GM21576 (cell line): ENCODE results near the gene PLEKHH1.

Source experiments
- ATAC-seq: cut with Tn5 transposase; IDR thresholded peaks from one replicate; pipeline ENCODE4 v1.9.1; 2021; ENCODE audit warnings: mild to moderate bottlenecking, moderate library complexity; ENCODE audit not compliant: unreplicated experiment

Gene PLEKHH1

DNA sequence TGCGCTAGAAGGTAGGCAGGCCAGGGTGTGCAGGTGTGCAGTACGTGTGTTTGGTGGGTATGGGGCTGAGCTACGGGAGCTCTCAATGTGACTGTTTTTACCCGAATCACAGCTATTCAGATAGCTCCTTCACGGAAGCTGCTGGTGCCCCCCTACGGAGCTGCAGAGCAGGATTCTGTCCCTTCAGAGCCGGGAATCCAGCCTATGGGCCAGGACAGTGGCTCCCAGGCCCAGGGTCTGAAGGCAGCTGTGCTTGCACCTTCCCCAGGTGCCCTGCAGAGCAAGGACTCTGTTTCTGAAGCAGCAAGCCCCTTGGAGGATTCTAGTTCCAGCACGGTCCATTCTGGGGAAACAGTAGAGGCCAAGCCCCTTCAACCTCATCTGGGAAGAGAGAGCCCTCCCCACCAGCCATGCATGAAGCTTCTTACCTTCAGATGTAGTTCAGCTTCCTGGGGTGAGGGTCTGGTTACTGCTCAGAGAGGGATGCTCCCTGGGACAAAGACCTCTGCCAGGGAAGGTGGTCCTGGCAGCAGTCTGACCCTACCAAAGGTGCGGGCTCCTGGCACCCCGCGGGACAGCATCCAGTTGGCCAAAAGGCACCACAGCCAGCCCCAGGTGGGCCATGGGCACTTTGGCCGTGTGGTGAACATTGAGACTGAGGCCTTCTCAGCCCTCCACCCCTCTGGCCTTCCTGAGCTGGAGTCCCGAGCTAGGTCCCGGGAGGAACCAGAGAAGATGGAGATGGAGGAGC is 29.1 kb downstream of the PLEKHH1 start:
- ATAC-seq = no peak

GRCh38 chr14:67562776-67563150 is 29.7 kb downstream of the PLEKHH1 start:
- no peak for ATAC-seq

GRCh38 chr14:67564236-67564635 is 31.1 kb downstream of the PLEKHH1 start:
- ATAC-seq = no peak

GRCh38 chr14:67566908-67567307 is 33.8 kb downstream of the PLEKHH1 start:
- no peak for ATAC-seq

DNA sequence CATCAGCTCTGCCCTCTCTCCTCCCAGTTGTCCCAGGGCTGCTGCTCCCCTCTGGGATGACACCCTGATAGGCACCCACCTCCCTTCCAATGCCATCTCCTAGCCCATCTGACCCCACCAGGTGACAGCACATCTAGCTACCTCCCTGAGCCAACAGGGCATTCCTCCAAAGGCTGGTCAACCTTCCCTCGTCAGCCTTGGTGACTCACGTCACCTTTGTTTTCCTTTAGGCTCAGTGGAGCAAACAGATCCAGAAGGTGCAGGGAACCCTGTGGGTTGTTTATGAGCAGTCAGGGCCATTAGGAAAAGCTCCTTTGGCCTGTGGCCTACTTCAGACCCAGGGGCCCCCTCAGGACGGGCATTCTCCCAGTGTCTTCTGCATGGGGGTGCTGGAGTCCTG is 34.6 kb downstream of the PLEKHH1 start:
- no peak for ATAC-seq

DNA sequence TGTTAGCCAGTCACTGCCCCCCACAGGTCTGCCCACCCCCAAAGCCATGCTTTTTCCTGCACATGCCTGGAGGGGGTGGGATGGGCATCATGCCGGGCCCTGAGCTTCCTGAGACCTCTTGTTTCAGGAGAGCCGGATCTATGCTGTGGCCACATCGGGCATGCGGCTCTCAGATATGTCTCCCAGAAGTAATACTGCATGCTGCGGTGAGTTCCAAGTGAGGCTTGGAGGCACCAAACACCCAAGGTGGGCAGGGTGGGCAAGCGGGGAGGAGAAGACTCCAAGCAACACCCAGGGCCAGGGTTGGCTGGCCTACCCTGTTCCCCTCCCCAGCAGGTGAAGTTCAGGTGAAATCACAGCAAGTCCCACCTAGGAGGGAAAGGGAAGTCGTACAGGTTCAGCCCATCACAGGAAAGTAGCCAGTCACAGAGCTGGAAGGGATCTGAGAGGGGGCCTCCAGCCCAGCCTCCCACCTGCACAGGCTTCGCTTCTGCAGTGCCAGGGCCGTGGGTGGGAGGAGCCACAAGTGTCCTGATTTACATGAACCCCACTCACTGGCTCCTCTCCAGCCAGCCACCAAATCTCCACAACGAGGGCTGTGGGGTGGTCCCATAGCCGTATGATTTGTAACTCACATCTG is 36.0 kb downstream of the PLEKHH1 start:
- ATAC-seq = no peak

DNA sequence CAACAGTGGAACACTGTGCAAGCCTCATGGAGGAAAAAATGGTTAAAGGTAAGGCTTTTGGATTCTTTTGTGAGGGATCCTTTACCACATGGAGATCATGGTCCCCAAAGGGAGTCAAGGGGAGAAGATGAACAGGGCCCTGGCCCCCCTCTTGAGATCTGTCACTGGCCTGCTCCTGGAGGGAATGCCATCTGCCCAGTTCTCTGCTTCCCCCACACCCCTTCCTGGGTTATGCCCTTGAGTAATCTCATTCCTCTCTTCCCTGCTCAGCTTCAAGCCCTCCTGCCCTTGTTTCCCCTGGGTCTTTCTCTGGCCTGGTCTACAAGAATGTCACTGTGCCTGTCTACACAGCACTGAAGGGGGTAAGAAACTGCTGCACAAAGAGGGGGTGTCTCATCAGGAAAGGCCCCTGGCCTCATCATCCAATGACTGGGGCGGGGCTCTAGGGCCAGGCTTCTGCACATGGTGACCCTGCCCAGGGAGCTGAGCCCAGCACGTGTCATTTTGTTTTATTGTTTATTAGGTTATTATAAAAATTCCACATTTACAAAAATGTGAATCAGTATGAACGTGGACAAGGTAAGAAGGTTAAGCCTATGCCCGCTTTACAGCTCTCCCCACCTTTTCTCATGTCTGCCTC is 36.7 kb downstream of the PLEKHH1 start:
- no peak for ATAC-seq

GRCh38 chr14:67570453-67570852 is 37.4 kb downstream of the PLEKHH1 start:
- ATAC-seq = no peak

- ATAC-seq = no peak
Observed at GRCh38 chr14:67571275-67571990, 38.3 kb downstream of the PLEKHH1 start.

DNA sequence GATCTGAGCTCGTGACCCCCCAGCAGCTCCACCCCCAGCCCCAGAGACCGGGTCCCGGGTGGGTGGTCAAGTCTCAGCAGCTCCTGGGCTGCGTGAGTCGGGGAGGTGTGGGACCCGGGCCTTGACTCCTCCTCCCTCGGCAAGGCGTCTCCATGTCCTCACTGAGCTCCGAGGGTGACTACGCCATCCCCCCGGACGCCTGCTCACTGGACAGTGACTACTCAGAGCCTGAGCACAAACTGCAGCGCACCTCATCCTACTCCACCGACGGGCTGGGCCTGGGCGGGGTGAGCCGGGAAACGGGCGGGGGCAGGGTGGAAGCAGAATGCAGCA is 38.9 kb downstream of the PLEKHH1 start:
- no peak for ATAC-seq

GRCh38 chr14:67572608-67573007 is 39.5 kb downstream of the PLEKHH1 start:
- no peak for ATAC-seq

DNA sequence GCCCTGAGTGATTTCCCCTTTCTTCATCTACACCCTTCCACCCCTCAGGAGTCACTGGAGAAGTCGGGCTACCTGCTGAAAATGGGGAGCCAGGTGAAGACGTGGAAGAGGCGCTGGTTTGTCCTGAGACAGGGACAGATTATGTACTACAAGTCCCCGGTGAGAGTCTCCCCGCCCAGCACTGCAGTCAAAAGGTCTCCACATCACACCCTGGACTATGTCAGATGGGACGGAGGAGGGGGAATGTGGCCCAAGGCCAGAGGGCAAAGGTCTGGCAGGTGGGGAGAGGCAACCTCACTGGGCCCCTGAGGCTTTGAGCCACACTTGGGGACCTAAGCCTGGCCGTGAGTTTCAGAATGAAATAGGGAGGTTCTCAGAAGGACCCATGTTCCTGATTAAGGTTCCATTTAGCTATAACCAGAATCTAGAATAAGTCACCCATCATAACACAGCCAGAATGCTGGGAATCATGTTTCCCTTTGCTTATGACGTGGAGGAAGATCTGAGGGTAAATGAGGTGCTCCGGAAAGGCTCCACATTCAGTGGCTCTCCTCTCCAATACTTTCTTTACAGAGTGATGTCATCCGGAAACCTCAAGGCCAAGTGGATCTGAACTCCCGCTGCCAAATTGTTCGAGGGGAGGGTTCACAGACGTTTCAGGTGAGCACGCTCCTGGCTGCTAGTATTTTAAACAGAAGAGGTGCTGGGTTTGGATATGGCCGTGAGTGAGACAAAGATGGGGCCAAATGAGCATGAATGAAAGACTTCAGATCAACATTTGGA is 40.3 kb downstream of the PLEKHH1 start:
- no peak for ATAC-seq

- no peak for ATAC-seq
Observed at GRCh38 chr14:67574156-67574555, 41.1 kb downstream of the PLEKHH1 start.

GRCh38 chr14:67574806-67575205 is 41.7 kb downstream of the PLEKHH1 start:
- no peak for ATAC-seq

DNA sequence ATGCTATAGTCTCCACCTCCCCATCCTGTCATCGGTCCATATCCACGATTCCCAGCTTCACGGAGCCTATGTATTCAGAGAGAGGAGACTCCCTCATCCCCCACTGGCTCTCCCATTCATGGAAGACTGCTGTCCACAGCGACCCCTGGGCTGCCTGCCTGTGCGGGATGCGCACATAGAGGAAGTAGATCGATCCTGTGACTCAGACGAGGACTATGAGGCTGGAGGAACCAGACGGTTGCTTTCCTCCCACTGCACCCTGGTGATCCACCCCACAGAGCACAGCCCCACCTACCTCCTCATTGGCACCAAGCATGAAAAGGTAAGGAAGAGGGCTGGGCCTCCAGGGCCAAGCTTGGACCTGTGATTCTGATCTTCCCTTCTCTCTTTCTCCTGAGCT is 42.6 kb downstream of the PLEKHH1 start:
- no peak for ATAC-seq

- no peak for ATAC-seq
Observed at GRCh38 chr14:67576216-67576955, 43.3 kb downstream of the PLEKHH1 start.

- ATAC-seq = no peak
Observed at GRCh38 chr14:67577181-67577808, 44.2 kb downstream of the PLEKHH1 start.

DNA sequence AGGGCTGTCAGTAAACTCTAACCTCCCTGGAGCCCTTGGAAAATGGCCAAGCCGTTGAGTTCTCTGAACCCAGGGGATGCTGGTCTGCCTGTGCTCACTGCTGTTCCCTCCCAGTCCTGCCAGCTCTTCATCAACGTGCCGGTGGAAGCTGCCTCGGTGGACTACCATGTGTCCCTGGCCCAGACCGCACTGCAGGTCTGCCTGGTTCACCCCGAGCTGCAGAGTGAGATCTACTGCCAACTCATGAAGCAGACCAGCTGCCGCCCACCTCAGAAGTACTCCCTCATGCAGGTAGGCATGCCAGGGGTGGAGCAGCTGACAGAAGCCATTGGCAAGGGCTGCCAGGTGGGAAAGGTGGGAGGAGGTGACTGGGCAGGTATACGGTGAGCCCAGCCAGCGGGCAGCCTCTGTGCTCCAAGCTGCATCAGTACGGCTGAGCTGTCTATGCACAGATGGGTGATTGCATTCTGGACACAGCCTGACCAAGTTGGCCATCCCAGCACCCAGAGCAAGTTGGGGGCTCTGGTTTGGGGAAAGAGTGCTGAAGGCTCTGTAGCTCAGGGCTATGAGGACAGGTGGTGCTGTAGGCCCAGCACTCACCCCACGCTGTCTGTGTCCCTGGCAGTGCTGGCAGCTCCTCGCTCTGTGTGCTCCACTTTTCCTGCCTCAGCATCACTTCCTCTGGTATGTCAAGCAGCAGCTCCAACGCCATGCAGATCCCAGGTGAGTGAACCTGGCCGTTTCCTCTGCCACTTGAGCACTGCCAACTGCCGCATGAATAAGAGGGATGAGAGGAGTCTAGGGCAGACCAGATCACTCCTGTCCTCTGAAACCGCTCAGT is 45.0 kb downstream of the PLEKHH1 start:
- no peak for ATAC-seq

- no peak for ATAC-seq
Observed at GRCh38 chr14:67579040-67579439, 46.0 kb downstream of the PLEKHH1 start.
